SK-N-SH (cell line): ENCODE results near the gene ABR. TPM values are rescaled to one million over a fixed set of nuclear protein-coding genes. Genes with fewer than 3 reads are reported as not detected.
"Not testable (repeated sequence)": the region's sequence is repeated elsewhere in the genome, so short reads cannot be mapped to it uniquely, and the experiment has no call there.

Source experiments
- CTCF ChIA-PET: fragments of 300-600, 350-600 bp; formaldehyde crosslinking; extraction: SDS; loops from one replicate; lab custom pipeline; 2021; lab: Yijun Ruan, JAX
- POLR2A ChIA-PET: fragments of 350-600 bp; sonication (Branson Sonifier 250); formaldehyde crosslinking; extraction: SDS; loops from one replicate; lab custom pipeline; 2020; ENCODE audit warnings: antibody characterized with exemption, inconsistent platforms; lab: Yijun Ruan, JAX
- DNase-seq: peaks from one replicate; pipeline ENCODE4 v3.0.0; 2012
- H2AFZ ChIP-seq: fragments of 200-600 bp; sonication (generic); 2 replicates; pipeline ENCODE4 v1.8.1; 2016; ENCODE audit warnings: antibody characterized with exemption, mild to moderate bottlenecking, low read depth
- H3F3A ChIP-seq: fragments of 200-600 bp; sonication (generic); replicated peaks from 2 replicates; pipeline ENCODE3; 2016; ENCODE audit warnings: antibody characterized with exemption, mild to moderate bottlenecking; ENCODE audit not compliant: insufficient read depth
- H3K27ac ChIP-seq, 2 experiments: fragments of 200-500 bp in 1 of 2; fragments of 200-600 bp in 1 of 2; sonication (Bioruptor generic) in 1 of 2; sonication (generic), shearing (Covaris generic) in 1 of 2; 2 replicates each; pipeline versions ENCODE4 v1.5.1 to v1.6.1; 2014 to 2016; ENCODE audit warnings: low read depth in 2 of 2, inconsistent platforms in 1 of 2, low read length in 1 of 2, mild to moderate bottlenecking in 1 of 2, mixed read lengths in 1 of 2
- H3K27me3 ChIP-seq: fragments of 200-600 bp; sonication (generic), shearing (Covaris generic); 2 replicates; pipeline ENCODE4 v1.6.1; 2016; ENCODE audit warnings: mixed run types; ENCODE audit not compliant: insufficient read depth
- H3K36me3 ChIP-seq, 2 experiments: fragments of 200-500 bp in 1 of 2; fragments of 200-600 bp in 1 of 2; sonication (Bioruptor generic) in 1 of 2; sonication (generic) in 1 of 2; replicated peaks in 1 of 2; 2 replicates each; pipeline versions ENCODE3 to v1.5.1; 2014 to 2016; ENCODE audit warnings: low read length in 1 of 2, mild to moderate bottlenecking in 1 of 2; ENCODE audit not compliant: insufficient read depth in 2 of 2, control insufficient read depth in 1 of 2
- H3K4me1 ChIP-seq, 2 experiments: fragments of 200-500 bp in 1 of 2; fragments of 200-600 bp in 1 of 2; sonication (Bioruptor generic) in 1 of 2; sonication (generic), shearing (Covaris generic) in 1 of 2; 2 replicates each; pipeline versions ENCODE4 v1.5.1 to v1.6.1; 2014 to 2016; ENCODE audit warnings: low read depth in 1 of 2, low read length in 1 of 2, mixed run types in 1 of 2; ENCODE audit not compliant: insufficient read depth in 2 of 2, control insufficient read depth in 1 of 2
- H3K4me2 ChIP-seq: fragments of 200-600 bp; sonication (generic), shearing (Covaris generic); 2 replicates; pipeline ENCODE4 v1.6.1; 2017; ENCODE audit warnings: mixed run types
- H3K4me3 ChIP-seq, 2 experiments: fragments of 200-500 bp in 1 of 2; fragments of 200-600 bp in 1 of 2; sonication (Bioruptor generic) in 1 of 2; sonication (generic), shearing (Covaris generic) in 1 of 2; 2 replicates each; pipeline versions ENCODE4 v1.5.1 to v1.8.1; 2014 to 2016; ENCODE audit warnings: low read depth in 2 of 2, inconsistent platforms in 1 of 2, low read length in 1 of 2, mild to moderate bottlenecking in 1 of 2, mixed read lengths in 1 of 2, moderate library complexity in 1 of 2
- H3K79me2 ChIP-seq: fragments of 200-600 bp; sonication (generic); 2 replicates; pipeline ENCODE4 v1.8.1; 2017; ENCODE audit warnings: mild to moderate bottlenecking; ENCODE audit not compliant: insufficient read depth
- H3K9ac ChIP-seq: fragments of 200-600 bp; sonication (generic); 2 replicates; pipeline ENCODE4 v1.6.1; 2017; ENCODE audit warnings: mixed run types
- H3K9me2 ChIP-seq: fragments of 200-600 bp; sonication (generic); 2 replicates; pipeline ENCODE4 v1.6.1; 2017; ENCODE audit warnings: mixed run types
- H3K9me3 ChIP-seq: fragments of 200-600 bp; sonication (generic); 2 replicates; pipeline ENCODE4 v1.6.1; 2017; ENCODE audit warnings: mixed run types, mild to moderate bottlenecking, moderate library complexity
- H4K20me1 ChIP-seq: fragments of 200-600 bp; sonication (generic); 2 replicates; pipeline ENCODE4 v1.6.1; 2017; ENCODE audit warnings: mild to moderate bottlenecking, mixed run types; ENCODE audit not compliant: insufficient read depth
- CHD2 ChIP-seq: fragments of 150-350 bp; IDR thresholded peaks from 2 replicates; pipeline ENCODE4 v1.6.1; 2018; ENCODE audit warnings: low read length; ENCODE audit not compliant: partially characterized antibody
- EZH2phosphoT487 ChIP-seq: fragments of 200-600 bp; sonication (generic); IDR thresholded peaks from 2 replicates; pipeline ENCODE4 v1.6.1; 2017; ENCODE audit warnings: low read depth, mixed run types, mild to moderate bottlenecking, antibody characterized with exemption, moderate library complexity, borderline replicate concordance
- PBX3 ChIP-seq: IDR thresholded peaks from 2 replicates; pipeline ENCODE4; 2012
- RAD21 ChIP-seq: IDR thresholded peaks from 2 replicates; pipeline ENCODE4 v1.6.1; 2012; ENCODE audit warnings: mild to moderate bottlenecking, low read length
- RXRA ChIP-seq: IDR thresholded peaks from 2 replicates; pipeline ENCODE4 v1.4.0; 2012; ENCODE audit warnings: low read depth, mild to moderate bottlenecking, borderline replicate concordance
- TEAD4 ChIP-seq: IDR thresholded peaks from 2 replicates; pipeline ENCODE4 v1.4.0; 2012; ENCODE audit warnings: mild to moderate bottlenecking, borderline replicate concordance; ENCODE audit not compliant: insufficient read depth
- USF2 ChIP-seq: fragments of 150-350 bp; IDR thresholded peaks from 2 replicates; pipeline ENCODE4 v1.6.1; 2017; ENCODE audit warnings: antibody characterized with exemption, low read length, low read depth, borderline replicate concordance
- YY1 ChIP-seq: IDR thresholded peaks from 2 replicates; pipeline ENCODE4 v1.4.0; 2012; ENCODE audit warnings: low read depth, mild to moderate bottlenecking
- WGBS: methylation state at CpG from one replicate; pipeline ENCODE4 v1.1.6; 2017; ENCODE audit warnings: low lambda C conversion rate; 5-methylcytosine and 5-hydroxymethylcytosine counted together
- polyA plus RNA-seq, 3 experiments: library from polyadenylated mRNA; depleted of rRNA; stranded (reverse); fragments of >200 nt; gene quantifications; 2 replicates each; pipeline ENCODE4 v1.2.3, GENCODE V29; 2012
- TF ChIP-seq, protein P1 (sequence below): IDR thresholded peaks from 2 replicates; pipeline ENCODE4 v1.6.1; 2012; ENCODE audit warnings: mild to moderate bottlenecking, low read depth, low read length, moderate library complexity

ABR gene
- polyA plus RNA-seq, 1 of the 3 experiments (the other 2 are of a cell fraction) = 117 TPM

GRCh38 chr17:1045456-1045855 lies 134.3 kb downstream of the ABR start:
- no peak for DNase-seq
- POLR2A ChIA-PET = no interaction called here
- H3K27me3 ChIP-seq = no peaks in the 10 kb centered on the region
- peaks cover 12% of the 10 kb centered on the region; the same call in 1 of the 2 replicates for H3K79me2 ChIP-seq
- TF ChIP-seq PBX3 (no peak), YY1 (no peak), TEAD4 (no peak), RXRA (no peak), RAD21 (no peak), EZH2phosphoT487 (no peak), USF2 (no peak), CHD2 (no peak)
- TF ChIP-seq, protein P1, sequence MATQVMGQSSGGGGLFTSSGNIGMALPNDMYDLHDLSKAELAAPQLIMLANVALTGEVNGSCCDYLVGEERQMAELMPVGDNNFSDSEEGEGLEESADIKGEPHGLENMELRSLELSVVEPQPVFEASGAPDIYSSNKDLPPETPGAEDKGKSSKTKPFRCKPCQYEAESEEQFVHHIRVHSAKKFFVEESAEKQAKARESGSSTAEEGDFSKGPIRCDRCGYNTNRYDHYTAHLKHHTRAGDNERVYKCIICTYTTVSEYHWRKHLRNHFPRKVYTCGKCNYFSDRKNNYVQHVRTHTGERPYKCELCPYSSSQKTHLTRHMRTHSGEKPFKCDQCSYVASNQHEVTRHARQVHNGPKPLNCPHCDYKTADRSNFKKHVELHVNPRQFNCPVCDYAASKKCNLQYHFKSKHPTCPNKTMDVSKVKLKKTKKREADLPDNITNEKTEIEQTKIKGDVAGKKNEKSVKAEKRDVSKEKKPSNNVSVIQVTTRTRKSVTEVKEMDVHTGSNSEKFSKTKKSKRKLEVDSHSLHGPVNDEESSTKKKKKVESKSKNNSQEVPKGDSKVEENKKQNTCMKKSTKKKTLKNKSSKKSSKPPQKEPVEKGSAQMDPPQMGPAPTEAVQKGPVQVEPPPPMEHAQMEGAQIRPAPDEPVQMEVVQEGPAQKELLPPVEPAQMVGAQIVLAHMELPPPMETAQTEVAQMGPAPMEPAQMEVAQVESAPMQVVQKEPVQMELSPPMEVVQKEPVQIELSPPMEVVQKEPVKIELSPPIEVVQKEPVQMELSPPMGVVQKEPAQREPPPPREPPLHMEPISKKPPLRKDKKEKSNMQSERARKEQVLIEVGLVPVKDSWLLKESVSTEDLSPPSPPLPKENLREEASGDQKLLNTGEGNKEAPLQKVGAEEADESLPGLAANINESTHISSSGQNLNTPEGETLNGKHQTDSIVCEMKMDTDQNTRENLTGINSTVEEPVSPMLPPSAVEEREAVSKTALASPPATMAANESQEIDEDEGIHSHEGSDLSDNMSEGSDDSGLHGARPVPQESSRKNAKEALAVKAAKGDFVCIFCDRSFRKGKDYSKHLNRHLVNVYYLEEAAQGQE = no peak
- no peaks in the 10 kb centered on the region for H3K9me3 ChIP-seq
- CTCF ChIA-PET = interaction anchor here (7.2 kb wide), 1 partner anchor 11 kb away, joined by 54 read pairs; no protein-coding TSS in a partner anchor
- peaks cover 5% of the 10 kb centered on the region for H3F3A ChIP-seq
- peaks cover 12% of the 10 kb centered on the region; the same call in 1 of the 2 replicates for H4K20me1 ChIP-seq
- H3K4me3 ChIP-seq = no peak overlapping the region
- no peak overlapping the region for H3K9ac ChIP-seq
- no peaks in the 10 kb centered on the region for H3K9me2 ChIP-seq
- H3K36me3 ChIP-seq = peaks cover 5 to 23% of the 10 kb centered on the region in 2 experiments
- WGBS = 98% methylated on average over 9 of the region's 9 CpGs
- no peak overlapping the region for H2AFZ ChIP-seq
- peaks cover 0 to 1% of the 10 kb centered on the region in 2 experiments; a peak in 1 of 4 replicates for H3K4me1 ChIP-seq
- H3K4me2 ChIP-seq = no peak overlapping the region
- no peak overlapping the region for H3K27ac ChIP-seq

DNA sequence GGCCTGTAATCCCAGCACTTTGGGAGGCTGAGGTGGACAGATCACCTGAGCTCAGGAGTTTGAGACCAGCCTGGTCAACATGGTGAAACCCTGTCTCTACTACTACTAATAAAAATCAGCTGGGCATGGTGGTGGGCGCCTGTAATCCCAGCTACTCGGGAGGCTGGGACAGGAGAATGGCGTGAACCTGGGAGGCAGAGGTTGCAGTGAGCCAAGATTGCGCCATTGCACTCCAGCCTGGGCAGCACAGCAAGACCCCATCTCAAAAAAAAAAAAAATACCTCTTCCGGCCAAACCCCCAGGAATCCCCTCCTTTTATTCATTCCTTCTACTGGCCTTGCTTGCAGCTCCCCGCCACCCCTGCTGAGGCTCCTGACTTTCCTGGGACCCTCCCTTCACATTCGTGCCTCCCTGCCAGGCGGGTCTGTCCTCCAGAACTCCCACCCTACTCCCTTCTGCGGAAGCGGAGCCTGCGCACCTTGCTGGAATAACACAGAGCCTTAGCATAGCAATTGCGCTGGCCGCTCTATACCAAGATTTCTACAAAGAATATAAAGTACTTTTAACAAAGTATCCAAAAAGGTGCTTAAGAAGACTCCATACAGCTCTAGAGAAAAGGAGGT lies 135.3 kb downstream of the ABR start:
- POLR2A ChIA-PET, H2AFZ ChIP-seq, H3K9me3 ChIP-seq, H3K27me3 ChIP-seq, H3K9ac ChIP-seq, H3K27ac ChIP-seq, H3K9me2 ChIP-seq, H3K4me3 ChIP-seq, H3K4me2 ChIP-seq, H3K4me1 ChIP-seq, H3F3A ChIP-seq, DNase-seq: not testable (repeated sequence)
- peaks cover 18% of the 10 kb centered on the region; the same call in 1 of the 2 replicates for H4K20me1 ChIP-seq
- H3K36me3 ChIP-seq = peaks cover 5 to 18% of the 10 kb centered on the region in 2 experiments
- WGBS = 93% methylated on average over 13 of the region's 13 CpGs
- CTCF ChIA-PET = interaction anchor here (0.8 to 7.2 kb wide), 2 partner anchors 12 to 63 kb away, joined by 3 to 54 read pairs; no protein-coding TSS in a partner anchor
- H3K79me2 ChIP-seq = peaks cover 12% of the 10 kb centered on the region; the same call in 1 of the 2 replicates
